Body of pancreas (tissue), 4 donors: ENCODE data around the gene BCL3. TPM values are rescaled to one million over a fixed set of nuclear protein-coding genes. Genes with fewer than 3 reads are reported as not detected.
"Not testable (repeated sequence)": the region's sequence is repeated elsewhere in the genome, so short reads cannot be mapped to it uniquely, and the experiment has no call there.

Source experiments
- ATAC-seq: fragments of 150-250 bp; one replicate; pipeline ENCODE4 v1.9.1; 2016
- DNase-seq, 4 donors: peaks; one replicate each; pipeline ENCODE4 v3.0.0-alpha.2; 2019
- H3K27ac ChIP-seq, 4 donors: fragments of 200-600 bp; sonication (generic); 1 replicate in 3 of 4; 2 replicates in 1 of 4; pipeline versions ENCODE4 v1.5.1 to v1.6.1; 2016 to 2019; ENCODE audit warnings: mild to moderate bottlenecking in 1 of 4, mixed read lengths in 1 of 4, moderate library complexity in 1 of 4
- H3K27me3 ChIP-seq, 2 donors: fragments of 200-600 bp; sonication (generic); one replicate each; pipeline ENCODE4 v1.6.0; 2016; ENCODE audit warnings: mild to moderate bottlenecking in 1 of 2
- H3K36me3 ChIP-seq, 2 donors: fragments of 200-600 bp; sonication (generic); replicated peaks in 1 of 2; 2 replicates each; pipeline ENCODE4 v1.5.1; 2016; ENCODE audit warnings: low read depth in 2 of 2; ENCODE audit not compliant: insufficient read depth in 1 of 2
- H3K4me1 ChIP-seq: fragments of 200-600 bp; sonication (generic); one replicate; pipeline ENCODE4 v1.6.0; 2016
- H3K4me3 ChIP-seq, 2 donors: fragments of 200-600 bp; sonication (generic); 1 replicate in 1 of 2; 2 replicates in 1 of 2; pipeline ENCODE4 v1.5.1; 2016 to 2019
- H3K9me3 ChIP-seq, 3 donors: fragments of 200-600 bp; sonication (generic); 1 replicate in 2 of 3; 2 replicates in 1 of 3; pipeline ENCODE4 v1.5.1; 2016
- POLR2A ChIP-seq, 3 donors: fragments of 450-650 bp; IDR thresholded peaks; one replicate each; pipeline ENCODE4 v1.6.1; 2016; ENCODE audit warnings: antibody characterized with exemption in 3 of 3, mild to moderate bottlenecking in 2 of 3
- WGBS, 2 donors: methylation state at CpG; one replicate each; pipeline ENCODE4 v1.1.5; 2017; 5-methylcytosine and 5-hydroxymethylcytosine counted together
- intact Hi-C: fragments of 100-400 bp; cut with DNase I; formaldehyde crosslinking; loops from one replicate; pipeline ENCODE4 v1.15.1; 2023
- total RNA-seq, 2 donors: library from RNA; depleted of rRNA; stranded (reverse); fragments of >200 nt; gene quantifications; one replicate each; pipeline ENCODE4 v1.1.0, GENCODE V29; 2016
- TF ChIP-seq, protein P1 (sequence below), 7 experiments: fragments of 450-650 bp in 4 of 7; fragments of 200-600 bp in 3 of 7; sonication (generic) in 3 of 7; IDR thresholded peaks; one replicate each; pipeline ENCODE4 v1.5.1; 2016 to 2019; ENCODE audit warnings: antibody characterized with exemption in 7 of 7

The BCL3 gene
- total RNA-seq, 2 donors from 2014 or later = 26.2 to 72.5 TPM

DNA sequence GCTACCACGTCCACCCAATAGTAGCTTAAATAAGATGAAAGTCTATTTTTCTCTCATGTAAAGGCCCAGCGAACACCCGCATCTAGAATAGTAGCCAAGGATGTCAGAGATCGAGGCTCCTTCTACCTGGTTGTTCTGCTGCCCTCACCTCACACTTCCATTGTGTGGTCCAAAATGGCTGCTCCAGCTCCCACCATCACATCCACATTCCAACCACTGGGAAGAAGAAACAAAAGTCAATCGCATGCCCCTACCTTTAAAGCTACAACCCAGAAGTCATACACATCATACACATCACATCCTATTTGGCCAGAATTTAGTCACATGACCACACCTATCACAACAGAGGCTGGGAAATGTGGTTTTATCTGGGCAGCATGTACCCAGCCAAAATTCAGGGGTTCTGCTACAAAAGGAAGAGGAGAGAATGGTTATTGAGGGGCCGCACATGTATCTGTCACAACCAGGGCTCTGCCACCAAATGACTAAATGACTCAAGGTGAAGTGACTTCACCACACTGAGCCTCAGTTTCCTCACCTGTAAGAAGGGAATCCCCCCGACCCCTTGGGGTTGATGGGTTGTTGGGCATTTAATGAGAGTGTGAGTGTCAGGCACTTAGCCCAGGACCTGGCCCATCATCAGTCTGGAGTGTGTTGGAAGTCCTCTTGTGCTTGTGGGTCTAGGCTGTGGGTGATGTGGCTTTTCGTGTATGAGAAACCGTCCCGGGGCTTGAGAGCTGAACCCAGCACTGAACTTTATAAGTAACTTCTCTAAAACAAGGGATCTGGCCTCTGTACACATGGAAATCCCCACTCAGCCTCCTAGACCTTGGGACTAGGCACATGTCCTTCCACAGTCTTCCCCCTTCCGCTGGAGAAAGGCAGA is 19.0 kb downstream of the BCL3 start:
- H3K9me3 ChIP-seq = no peaks in the 10 kb centered on the region
- DNase-seq = no peak
- TF ChIP-seq, protein P1, sequence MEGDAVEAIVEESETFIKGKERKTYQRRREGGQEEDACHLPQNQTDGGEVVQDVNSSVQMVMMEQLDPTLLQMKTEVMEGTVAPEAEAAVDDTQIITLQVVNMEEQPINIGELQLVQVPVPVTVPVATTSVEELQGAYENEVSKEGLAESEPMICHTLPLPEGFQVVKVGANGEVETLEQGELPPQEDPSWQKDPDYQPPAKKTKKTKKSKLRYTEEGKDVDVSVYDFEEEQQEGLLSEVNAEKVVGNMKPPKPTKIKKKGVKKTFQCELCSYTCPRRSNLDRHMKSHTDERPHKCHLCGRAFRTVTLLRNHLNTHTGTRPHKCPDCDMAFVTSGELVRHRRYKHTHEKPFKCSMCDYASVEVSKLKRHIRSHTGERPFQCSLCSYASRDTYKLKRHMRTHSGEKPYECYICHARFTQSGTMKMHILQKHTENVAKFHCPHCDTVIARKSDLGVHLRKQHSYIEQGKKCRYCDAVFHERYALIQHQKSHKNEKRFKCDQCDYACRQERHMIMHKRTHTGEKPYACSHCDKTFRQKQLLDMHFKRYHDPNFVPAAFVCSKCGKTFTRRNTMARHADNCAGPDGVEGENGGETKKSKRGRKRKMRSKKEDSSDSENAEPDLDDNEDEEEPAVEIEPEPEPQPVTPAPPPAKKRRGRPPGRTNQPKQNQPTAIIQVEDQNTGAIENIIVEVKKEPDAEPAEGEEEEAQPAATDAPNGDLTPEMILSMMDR (IDR thresholded peaks at IDR 0.05) = no peak
- TF ChIP-seq POLR2A (IDR thresholded peaks at IDR 0.05) = no peak
- no peak overlapping the region for H3K27ac ChIP-seq
- 71 to 98% methylated on average over 6 to 11 of the region's 11 CpGs for whole genome bisulfite sequencing, 2 donors
- intact Hi-C loops = no loop called here
- ATAC-seq = no peak
- H3K36me3 ChIP-seq = no peaks in the 10 kb centered on the region
- no peak overlapping the region for H3K4me3 ChIP-seq
- no peaks in the 10 kb centered on the region for H3K27me3 ChIP-seq
- H3K4me1 ChIP-seq = peaks cover 14% of the 10 kb centered on the region

DNA sequence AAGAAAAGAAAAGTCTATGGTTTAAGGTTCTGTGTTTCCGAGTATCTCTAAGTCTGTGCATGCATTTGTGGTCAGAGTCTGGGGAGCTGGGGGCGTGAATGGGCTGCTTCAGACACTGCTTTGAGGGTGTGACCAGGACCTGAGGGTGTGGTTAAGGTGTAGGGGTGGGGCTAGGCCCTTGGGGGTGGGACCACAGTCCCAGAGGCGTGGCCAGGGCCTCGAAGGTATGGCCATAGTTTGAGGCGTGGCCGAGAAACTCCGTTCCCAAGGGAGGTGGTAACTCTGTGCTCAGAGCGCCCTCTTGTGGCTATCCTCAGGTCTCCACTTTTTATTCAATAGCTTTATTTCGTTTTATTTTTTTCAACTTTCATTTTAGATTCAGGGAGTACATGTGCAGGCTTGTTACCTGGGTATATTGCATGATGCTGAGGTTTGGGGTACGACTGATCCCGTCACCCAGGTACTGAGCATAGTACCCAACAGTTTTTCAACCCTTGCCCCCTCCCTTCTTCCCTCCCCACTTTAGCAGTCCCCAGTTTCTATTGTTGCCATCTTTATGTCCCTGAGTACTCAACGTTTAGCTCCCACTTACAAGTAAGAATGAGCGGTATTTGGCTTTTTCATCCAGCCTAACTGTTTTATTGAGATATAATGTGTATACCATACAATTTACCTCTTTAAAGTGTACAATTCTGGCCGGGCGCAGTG is 22.2 kb downstream of the BCL3 start:
- H3K36me3 ChIP-seq = no peaks in the 10 kb centered on the region
- TF ChIP-seq POLR2A (IDR thresholded peaks at IDR 0.05) = no peak
- TF ChIP-seq, protein P1 (IDR thresholded peaks at IDR 0.05) = peak; percentile 76 to 98 (median 97)
- H3K9me3 ChIP-seq = no peaks in the 10 kb centered on the region
- H3K4me3 ChIP-seq = no peak overlapping the region
- whole genome bisulfite sequencing, 2 donors = 14 to 17% methylated on average over 13 to 15 of the region's 15 CpGs
- peak; percentile 98 to 99 (median 98) for DNase-seq
- H3K27ac ChIP-seq = no peak overlapping the region
- peak; percentile 100 for ATAC-seq
- H3K4me1 ChIP-seq = peaks cover 14% of the 10 kb centered on the region
- intact Hi-C loops = no loop called here
- no peaks in the 10 kb centered on the region for H3K27me3 ChIP-seq

DNA sequence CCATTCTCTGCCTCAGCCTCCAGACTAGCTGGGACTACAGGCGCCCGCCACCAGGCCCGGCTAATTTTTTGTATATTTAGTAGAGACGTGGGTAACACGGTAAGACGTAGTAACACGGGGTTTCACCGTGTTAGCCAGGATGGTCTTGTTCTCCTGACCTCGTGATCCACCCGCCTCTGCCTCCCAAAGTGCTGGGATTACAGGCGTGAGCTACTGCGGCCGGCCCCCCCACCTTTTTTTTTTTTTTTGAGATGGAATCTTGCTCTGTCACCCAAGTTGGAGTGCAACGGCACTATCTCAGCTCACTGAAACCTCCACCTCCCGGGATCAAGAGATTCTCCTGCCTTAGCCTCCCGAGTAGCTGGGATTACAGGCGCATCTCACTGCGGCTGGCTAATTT is 23.6 kb downstream of the BCL3 start:
- peaks cover 15% of the 10 kb centered on the region for H3K4me1 ChIP-seq
- intact Hi-C loops, H3K36me3 ChIP-seq, ATAC-seq, H3K27me3 ChIP-seq, DNase-seq, H3K27ac ChIP-seq, H3K9me3 ChIP-seq, H3K4me3 ChIP-seq: not testable (repeated sequence)
- WGBS, 2 donors = 64 to 65% methylated on average over 18 of the region's 18 CpGs

DNA sequence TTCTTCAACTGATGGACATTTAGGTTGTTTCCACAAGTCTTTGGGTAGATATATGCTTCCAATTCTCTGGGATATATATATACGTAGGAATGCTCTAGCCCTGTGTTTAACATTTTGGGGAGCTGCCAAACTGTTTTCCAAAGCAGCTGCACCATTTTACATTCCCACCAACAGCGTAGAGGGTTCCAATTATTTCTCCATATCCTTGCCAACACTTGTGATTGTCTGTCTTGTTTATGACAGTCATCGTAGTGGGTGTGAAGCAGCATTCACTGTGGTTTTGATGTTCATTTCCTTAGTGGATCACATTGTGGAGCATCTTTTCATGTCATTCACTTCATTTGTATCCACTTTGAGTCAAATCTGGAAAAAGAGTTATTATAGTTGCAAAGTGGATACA is 24.5 kb downstream of the BCL3 start:
- ATAC-seq (no peak), DNase-seq (no peak)
- no peak overlapping the region for H3K4me3 ChIP-seq
- H3K27me3 ChIP-seq = no peaks in the 10 kb centered on the region
- H3K9me3 ChIP-seq = no peaks in the 10 kb centered on the region
- TF ChIP-seq, protein P1 (IDR thresholded peaks at IDR 0.05) = no peak
- TF ChIP-seq POLR2A (IDR thresholded peaks at IDR 0.05) = no peak
- WGBS, 2 donors = 54 to 60% methylated on average over 3 of the region's 3 CpGs
- H3K4me1 ChIP-seq = peaks cover 20% of the 10 kb centered on the region
- intact Hi-C loops = no loop called here
- no peak overlapping the region for H3K27ac ChIP-seq
- no peaks in the 10 kb centered on the region for H3K36me3 ChIP-seq

DNA sequence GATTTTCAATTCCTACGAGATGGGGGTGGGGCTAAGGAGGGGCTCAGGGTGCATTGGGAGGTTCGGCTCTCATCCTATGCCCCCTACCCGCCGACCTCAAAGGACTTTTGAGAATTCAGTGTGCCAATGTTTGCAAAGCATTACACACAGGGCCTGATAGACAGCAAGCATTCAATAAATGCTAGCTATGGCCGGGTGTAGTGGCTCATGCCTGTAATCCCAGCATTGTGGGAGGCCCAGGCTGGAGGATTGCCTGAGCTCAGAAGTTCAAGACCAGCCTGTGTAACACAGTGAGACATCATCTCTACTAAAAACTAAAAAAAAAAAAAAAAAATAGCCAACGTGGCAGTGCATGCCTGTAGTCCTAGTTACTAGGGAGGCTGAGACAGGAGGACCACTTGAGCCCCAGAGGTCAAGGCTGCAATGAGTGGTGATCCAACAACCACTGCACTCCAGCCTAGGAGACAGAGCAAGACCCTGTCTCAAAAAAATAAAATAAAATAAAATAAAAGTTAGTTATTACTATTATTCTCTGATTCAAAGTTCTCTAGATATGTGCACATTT is 27.2 kb downstream of the BCL3 start:
- H3K27ac ChIP-seq = no peak overlapping the region
- H3K4me3 ChIP-seq = no peak overlapping the region
- DNase-seq (no peak), ATAC-seq (no peak)
- intact Hi-C loops = no loop called here
- peaks cover 21% of the 10 kb centered on the region for H3K4me1 ChIP-seq
- TF ChIP-seq, protein P1 (IDR thresholded peaks at IDR 0.05) = no peak
- no peak for TF ChIP-seq POLR2A (IDR thresholded peaks at IDR 0.05)
- 69 to 79% methylated on average over 6 of the region's 6 CpGs for WGBS, 2 donors
- no peaks in the 10 kb centered on the region for H3K36me3 ChIP-seq
- H3K27me3 ChIP-seq = no peaks in the 10 kb centered on the region
- H3K9me3 ChIP-seq = no peaks in the 10 kb centered on the region
